GM12878 (cell line): ENCODE data around the gene SLC37A1. TPM values are rescaled to one million over a fixed set of nuclear protein-coding genes. Genes with fewer than 3 reads are reported as not detected.

Experiments used
- ATAC-seq: fragments of 200-7000 bp; cut with Tn5 transposase; 3 replicates; pipeline ENCODE4 v1.9.1; 2020; ENCODE audit warnings: mild to moderate bottlenecking, moderate library complexity
- BruUV-seq: library from RNA; stranded (reverse); fragments of 400-500 nt; replicated peaks from 2 replicates; lab custom pipeline; 2021; lab: Mats Ljungman, UMichigan
- CTCF ChIA-PET: fragments of 300-600 bp; sonication (Branson Sonifier 250); formaldehyde crosslinking; extraction: SDS; loops from one replicate; lab custom pipeline; 2021; ENCODE audit warnings: inconsistent platforms; lab: Yijun Ruan, JAX
- POLR2A ChIA-PET: fragments of 350-600 bp; formaldehyde crosslinking; extraction: SDS; loops from one replicate; lab custom pipeline; 2021; ENCODE audit warnings: inconsistent platforms; lab: Charles Lee
- RAD21 ChIA-PET: fragments of 300-600 bp; sonication (Branson Sonifier 250); formaldehyde crosslinking; loops from one replicate; lab custom pipeline; 2023; ENCODE audit warnings: antibody characterized with exemption; ENCODE audit not compliant: unreplicated experiment; lab: Charles Lee
- SMC1A ChIA-PET: fragments of 300-600 bp; sonication (Branson Sonifier 250); formaldehyde crosslinking; loops from one replicate; lab custom pipeline; 2023; ENCODE audit not compliant: unreplicated experiment, uncharacterized antibody; lab: Charles Lee
- DNase-seq: peaks from one replicate; pipeline ENCODE4 v3.0.0-alpha.2; 2011; ENCODE audit warnings: low read depth, low spot score
- FAIRE-seq: peaks from 3 replicates; lab custom pipeline; 2011; peaks lifted over from hg19 to GRCh38; lab: Jason Lieb, UNC
- H2AFZ ChIP-seq: 2 replicates; pipeline ENCODE4 v1.6.0; 2011; ENCODE audit warnings: low read depth, low read length, control low read depth; ENCODE audit not compliant: control insufficient read depth
- H3K27ac ChIP-seq: 2 replicates; pipeline ENCODE4 v1.5.1; 2011; ENCODE audit warnings: control low read depth; ENCODE audit not compliant: control insufficient read depth, insufficient read depth
- H3K27me3 ChIP-seq, 2 experiments: replicated peaks in 1 of 2; 2 replicates each; pipeline versions ENCODE4 v1.6.0 to v1.6.1; 2011; ENCODE audit warnings: low read length in 1 of 2; ENCODE audit not compliant: control insufficient read depth in 2 of 2, insufficient read depth in 2 of 2
- H3K36me3 ChIP-seq, 2 experiments: 2 replicates each; pipeline ENCODE4 v1.5.1; 2011; ENCODE audit warnings: low read length in 1 of 2; ENCODE audit not compliant: control insufficient read depth in 2 of 2, insufficient read depth in 2 of 2
- H3K4me1 ChIP-seq: 2 replicates; pipeline ENCODE4 v1.6.1; 2011; ENCODE audit warnings: mild to moderate bottlenecking, low read length, moderate library complexity, mixed read lengths; ENCODE audit not compliant: control insufficient read depth, insufficient read depth
- H3K4me2 ChIP-seq: 2 replicates; pipeline ENCODE4 v1.6.0; 2011; ENCODE audit warnings: control low read depth; ENCODE audit not compliant: control insufficient read depth, insufficient read depth
- H3K4me3 ChIP-seq: fragments of 200-600 bp; sonication (generic); 2 replicates; pipeline ENCODE4 v1.5.1; 2016
- H3K79me2 ChIP-seq: 2 replicates; pipeline ENCODE4 v1.6.0; 2011; ENCODE audit warnings: low read length; ENCODE audit not compliant: control insufficient read depth, insufficient read depth
- H3K9ac ChIP-seq: 2 replicates; pipeline ENCODE4 v1.8.0; 2011; ENCODE audit warnings: low read length, control low read depth, mixed read lengths; ENCODE audit not compliant: control insufficient read depth, insufficient read depth
- H3K9me3 ChIP-seq: replicated peaks from 3 replicates; pipeline ENCODE4 v1.5.1; 2011; ENCODE audit warnings: mild to moderate bottlenecking, low read length; ENCODE audit not compliant: control insufficient read depth, insufficient read depth
- H4K20me1 ChIP-seq: 2 replicates; pipeline ENCODE4 v1.6.0; 2011; ENCODE audit not compliant: control insufficient read depth, insufficient read depth
- BHLHE40 ChIP-seq, 2 experiments: fragments of 450-650 bp in 1 of 2; IDR thresholded peaks; 2 replicates each; pipeline ENCODE4 v1.6.1; 2011 to 2017; ENCODE audit warnings: low read depth in 2 of 2, borderline replicate concordance in 1 of 2, improper control_type of control experiment in 1 of 2, low read length in 1 of 2, mild to moderate bottlenecking in 1 of 2
- BMI1 ChIP-seq: fragments of 450-650 bp; IDR thresholded peaks from 2 replicates; pipeline ENCODE4 v1.6.1; 2016; ENCODE audit warnings: mild to moderate bottlenecking, moderate library complexity, borderline replicate concordance
- IKZF1 ChIP-seq: fragments of 450-650 bp; conservative IDR thresholded peaks from 2 replicates; pipeline ENCODE4 v1.6.1; 2017; ENCODE audit warnings: antibody characterized with exemption, mild to moderate bottlenecking
- KLF5 ChIP-seq: fragments of 450-650 bp; IDR thresholded peaks from 2 replicates; pipeline ENCODE4 v1.6.1; 2014; ENCODE audit warnings: mild to moderate bottlenecking; ENCODE audit not compliant: partially characterized antibody
- MYC ChIP-seq: IDR thresholded peaks from 2 replicates; pipeline ENCODE4 v1.6.1; 2011; ENCODE audit warnings: mild to moderate bottlenecking, low read length, moderate library complexity, inconsistent platforms; ENCODE audit not compliant: insufficient read depth, insufficient replicate concordance, insufficient read length, severe bottlenecking
- NR2F1 ChIP-seq: fragments of 450-650 bp; conservative IDR thresholded peaks from 2 replicates; pipeline ENCODE4 v1.6.1; 2017; ENCODE audit warnings: mild to moderate bottlenecking
- PAX5 ChIP-seq: IDR thresholded peaks from 2 replicates; pipeline ENCODE4 v1.6.1; 2011; ENCODE audit warnings: low read depth, low read length, borderline replicate concordance
- POLR2AphosphoS5 ChIP-seq: IDR thresholded peaks from 2 replicates; pipeline ENCODE4 v1.6.1; 2011; ENCODE audit warnings: mild to moderate bottlenecking, low read length, inconsistent platforms
- SMC3 ChIP-seq: IDR thresholded peaks from 2 replicates; pipeline ENCODE4 v1.6.1; 2011; ENCODE audit warnings: low read length, improper control_type of control experiment, borderline replicate concordance
- USF2 ChIP-seq: IDR thresholded peaks from 2 replicates; pipeline ENCODE4 v1.6.1; 2011; ENCODE audit warnings: low read depth, low read length, improper control_type of control experiment, borderline replicate concordance
- WGBS: methylation state at CpG from one replicate; pipeline ENCODE4 v1.1.6; 2016; ENCODE audit warnings: low lambda C conversion rate; ENCODE audit not compliant: insufficient replicate concordance, insufficient coverage; ENCODE audit errors: missing lambda C conversion rate; 5-methylcytosine and 5-hydroxymethylcytosine counted together
- in situ Hi-C: fragments of 300-500 bp; cut with MboI; formaldehyde crosslinking; loops from 9 replicates; pipeline ENCODE4 v1.14.3; 2018; ENCODE audit warnings: mixed read lengths
- intact Hi-C: fragments of 100-400 bp; cut with micrococcal nuclease; formaldehyde crosslinking; loops from one replicate; pipeline ENCODE4 v1.14.2; 2022; ENCODE audit not compliant: unreplicated experiment
- polyA plus RNA-seq, 11 experiments: library from polyadenylated mRNA; depleted of rRNA in 4 of 11; unstranded in 6 of 11; stranded (reverse) in 5 of 11; fragments of >200 nt; fragmentation: Nextera tagmentation in 4 of 11; fragmentation: Illumina TruSeq in 1 of 11; extraction: Ambion mirVana in 4 of 11; extraction: Trizol in 1 of 11; gene quantifications; 1 replicate in 1 of 11; 2 replicates in 10 of 11; pipeline versions ENCODE4 v1.2.1 to v1.2.3, GENCODE V29; 2011 to 2016; ENCODE audit warnings: inconsistent platforms in 2 of 11, missing spikeins in 2 of 11, low read depth in 1 of 11
- total RNA-seq, 4 experiments: library from RNA; depleted of rRNA in 3 of 4; stranded (reverse); fragments of >200 nt in 3 of 4; fragmentation: Illumina TruSeq in 1 of 4; extraction: Trizol in 1 of 4; gene quantifications; 2 replicates each; pipeline versions ENCODE4 v1.2.1 to v1.2.3, GENCODE V29; 2013 to 2021
- TF ChIP-seq, protein P1 (sequence below): IDR thresholded peaks from 2 replicates; pipeline ENCODE4 v1.6.1; 2012; ENCODE audit warnings: low read length, inconsistent platforms
- TF ChIP-seq, protein P2 (sequence below): IDR thresholded peaks from 2 replicates; pipeline ENCODE4 v1.6.1; 2012; ENCODE audit warnings: low read depth, low read length, improper control_type of control experiment

The SLC37A1 gene
- total and polyA plus RNA-seq, 10 of the 15 experiments (the other 5 are each of a cell fraction or from before 2014, with no cell fraction given): 1.1 to 35.5 (median 24.4) TPM

DNA sequence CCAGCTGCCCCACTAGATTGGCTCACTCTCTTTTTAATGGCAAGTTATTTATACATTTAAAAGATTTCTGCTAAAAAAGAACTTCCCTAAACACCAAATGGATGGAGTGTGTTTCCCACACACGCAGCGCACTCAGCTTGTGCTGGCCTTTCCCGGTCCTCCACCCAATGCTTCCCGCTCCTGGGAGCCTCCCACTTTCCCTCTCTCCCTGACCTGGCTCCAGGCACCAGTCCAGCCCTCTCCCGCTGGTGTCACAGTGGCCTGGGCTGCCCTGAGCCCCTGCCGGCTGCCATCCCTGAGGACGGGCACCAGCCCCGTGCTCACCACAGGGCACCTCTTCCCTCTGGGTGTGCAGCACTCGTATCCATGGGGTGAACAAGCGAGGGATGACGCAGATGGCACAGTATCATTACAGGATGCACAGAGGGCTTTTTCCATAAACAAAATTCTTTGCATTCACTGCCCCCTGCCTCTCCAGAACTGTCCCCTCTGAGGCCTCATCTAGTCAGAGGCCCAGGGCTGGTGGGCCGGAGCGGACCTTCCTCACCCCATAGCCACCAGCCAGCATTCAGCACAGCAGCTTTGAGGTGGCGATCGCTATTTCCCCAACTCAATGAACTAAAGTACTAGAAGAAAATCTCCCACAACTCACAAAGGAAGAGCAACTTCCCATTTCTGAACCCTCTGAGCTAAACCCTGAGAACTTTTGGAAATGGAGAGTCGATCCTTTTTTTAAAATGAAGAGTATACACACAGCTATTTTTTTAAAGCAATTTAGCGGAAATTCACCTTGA lies 68.5 kb downstream of the SLC37A1 start (continued):
- TF ChIP-seq PAX5: no peak
- no peak for TF ChIP-seq SMC3
- no peak for TF ChIP-seq IKZF1

DNA sequence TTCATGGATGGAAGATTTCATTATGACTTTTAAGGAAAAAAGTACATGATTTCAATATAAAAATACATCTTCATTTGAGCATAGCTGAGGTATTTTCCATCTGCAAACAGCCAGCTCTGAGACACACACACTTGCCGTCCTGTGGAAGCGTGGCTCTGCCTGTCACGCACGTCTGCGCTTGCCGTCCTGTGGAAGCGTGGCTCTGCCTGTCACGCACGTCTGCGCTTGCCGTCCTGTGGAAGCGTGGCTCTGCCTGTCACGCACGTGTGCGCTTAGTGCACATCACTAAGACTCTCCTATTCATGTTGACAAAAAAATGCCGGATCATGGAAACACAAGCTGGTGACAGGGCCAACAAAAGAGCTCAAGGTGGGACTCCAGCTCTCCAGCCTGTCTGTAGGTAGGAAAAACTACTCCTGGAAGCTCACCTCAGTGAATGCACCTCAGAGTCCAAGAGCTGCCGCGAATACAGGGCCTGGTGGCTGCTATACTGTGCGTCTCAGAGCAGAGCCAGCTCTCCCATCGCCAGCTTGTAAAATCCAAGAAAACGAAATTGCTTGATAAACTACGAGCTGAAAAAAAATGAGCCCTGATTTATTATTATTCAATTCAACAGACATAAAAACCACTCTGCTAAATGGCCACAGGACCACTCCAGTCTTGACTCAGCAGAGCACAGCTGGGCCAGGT lies 69.3 kb downstream of the SLC37A1 start:
- H3K4me1 ChIP-seq: no peaks in the 10 kb centered on the region
- no peak overlapping the region for H3K27ac ChIP-seq
- H3K4me3 ChIP-seq: no peak overlapping the region
- H4K20me1 ChIP-seq: no peaks in the 10 kb centered on the region
- CTCF ChIA-PET: interaction anchor here (0.7 to 1.6 kb wide), 3 partner anchors 8 to 38 kb away, joined by 3 to 4 read pairs (median 3); no protein-coding TSS in a partner anchor
- ATAC-seq (no peak), FAIRE-seq (no peak), DNase-seq (no peak)
- BruUV-seq: no TSS peak
- WGBS: 77% methylated on average over 22 of the region's 22 CpGs
- no peak overlapping the region for H3K9ac ChIP-seq
- intact Hi-C loops (no loop called here), in situ Hi-C loops (no loop called here)
- POLR2A ChIA-PET: no interaction called here
- no peaks in the 10 kb centered on the region for H3K36me3 ChIP-seq
- RAD21 ChIA-PET: interaction anchor here (1.4 kb wide), 1 partner anchor 21 kb away, joined by 3 read pairs; no protein-coding TSS in a partner anchor
- TF ChIP-seq, protein P1, sequence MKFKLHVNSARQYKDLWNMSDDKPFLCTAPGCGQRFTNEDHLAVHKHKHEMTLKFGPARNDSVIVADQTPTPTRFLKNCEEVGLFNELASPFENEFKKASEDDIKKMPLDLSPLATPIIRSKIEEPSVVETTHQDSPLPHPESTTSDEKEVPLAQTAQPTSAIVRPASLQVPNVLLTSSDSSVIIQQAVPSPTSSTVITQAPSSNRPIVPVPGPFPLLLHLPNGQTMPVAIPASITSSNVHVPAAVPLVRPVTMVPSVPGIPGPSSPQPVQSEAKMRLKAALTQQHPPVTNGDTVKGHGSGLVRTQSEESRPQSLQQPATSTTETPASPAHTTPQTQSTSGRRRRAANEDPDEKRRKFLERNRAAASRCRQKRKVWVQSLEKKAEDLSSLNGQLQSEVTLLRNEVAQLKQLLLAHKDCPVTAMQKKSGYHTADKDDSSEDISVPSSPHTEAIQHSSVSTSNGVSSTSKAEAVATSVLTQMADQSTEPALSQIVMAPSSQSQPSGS: no peak
- TF ChIP-seq, protein P2, sequence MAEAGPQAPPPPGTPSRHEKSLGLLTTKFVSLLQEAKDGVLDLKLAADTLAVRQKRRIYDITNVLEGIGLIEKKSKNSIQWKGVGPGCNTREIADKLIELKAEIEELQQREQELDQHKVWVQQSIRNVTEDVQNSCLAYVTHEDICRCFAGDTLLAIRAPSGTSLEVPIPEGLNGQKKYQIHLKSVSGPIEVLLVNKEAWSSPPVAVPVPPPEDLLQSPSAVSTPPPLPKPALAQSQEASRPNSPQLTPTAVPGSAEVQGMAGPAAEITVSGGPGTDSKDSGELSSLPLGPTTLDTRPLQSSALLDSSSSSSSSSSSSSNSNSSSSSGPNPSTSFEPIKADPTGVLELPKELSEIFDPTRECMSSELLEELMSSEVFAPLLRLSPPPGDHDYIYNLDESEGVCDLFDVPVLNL: no peak
- no peak for TF ChIP-seq USF2
- no peak for TF ChIP-seq NR2F1
- TF ChIP-seq MYC: no peak
- no peak for TF ChIP-seq KLF5
- TF ChIP-seq BMI1: no peak
- TF ChIP-seq POLR2AphosphoS5: no peak
- no peak for TF ChIP-seq BHLHE40 (IDR thresholded peaks at IDR 0.05; ENCODE audit: borderline replicate concordance in 1 of 2, low read depth in 2 of 2, low read length in 1 of 2)
- H3K27me3 ChIP-seq: no peaks in the 10 kb centered on the region
- no peak overlapping the region for H3K4me2 ChIP-seq
- SMC1A ChIA-PET: interaction anchor here (1.1 to 1.3 kb wide), 2 partner anchors 25 to 46 kb away, joined by 3 read pairs; no protein-coding TSS in a partner anchor
- H3K79me2 ChIP-seq: no peaks in the 10 kb centered on the region
- no peak overlapping the region for H2AFZ ChIP-seq
- no peaks in the 10 kb centered on the region for H3K9me3 ChIP-seq
